ENCODE measurements around the gene GAB2. TPM values are rescaled to one million over a fixed set of nuclear protein-coding genes. Genes with fewer than 3 reads are reported as not detected.

The GAB2 gene
- total and polyA plus RNA-seq, 2 of the 13 experiments (the other 11 are each of a cell fraction or from before 2014, with no cell fraction given), result 4.1 to 8.6 TPM

DNA sequence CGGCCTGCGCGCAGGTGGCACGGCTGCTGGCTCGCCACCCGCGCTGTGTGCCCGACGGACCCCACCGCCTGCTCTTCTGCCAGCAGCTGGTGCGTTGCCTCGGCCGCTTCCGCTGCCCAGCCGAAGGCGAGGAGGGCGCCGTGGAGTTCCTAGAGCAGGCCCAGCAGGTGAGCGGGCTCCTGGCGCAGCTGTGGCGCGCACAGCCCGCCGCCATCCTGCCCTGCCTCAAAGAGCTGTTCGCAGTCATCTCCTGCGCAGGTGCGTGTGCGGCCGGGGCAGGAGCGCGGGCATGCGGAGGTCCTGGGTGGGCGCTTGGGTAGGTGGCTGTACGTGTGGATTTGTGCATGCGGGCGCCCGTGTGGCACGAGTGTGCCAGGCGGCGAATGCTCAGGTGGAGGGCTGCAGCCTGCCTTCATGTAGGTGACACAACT is 220.9 kb downstream of the GAB2 start:
- no peaks in the 10 kb centered on the region for H4K20me1 ChIP-seq (ENCODE audit: insufficient read depth, low read length)
- peaks cover 12 to 32% of the 10 kb centered on the region in 2 experiments; a peak in 4 of 5 replicates for H3K36me3 ChIP-seq (replicated peaks in 1 of 2; ENCODE audit: control insufficient read depth in 1 of 2, insufficient read depth in 2 of 2, low read length in 2 of 2)
- ChIA-PET CTCF (ENCODE audit: low intra/inter-chr PET ratio, low total read pairs) (no interaction called here), POLR2A (no interaction called here)
- H3K79me2 ChIP-seq (ENCODE audit: insufficient read depth, low read length), result no peaks in the 10 kb centered on the region
- TF ChIP-seq HCFC1 (IDR thresholded peaks at IDR 0.05; ENCODE audit: low read depth, low read length) (no peak), BCL6 (CRISPR knock-in tag; IDR thresholded peaks at IDR 0.05) (no peak), ZNF317 (CRISPR knock-in tag; IDR thresholded peaks at IDR 0.05) (no peak), ZMYM2 (CRISPR knock-in tag; IDR thresholded peaks at IDR 0.05) (no peak), HNRNPL (IDR thresholded peaks at IDR 0.05; ENCODE audit: low read depth, low read length) (0 out of 2 replicates have a peak, but pooled peaks have one; percentile 35), FOXC1 (CRISPR knock-in tag; IDR thresholded peaks at IDR 0.05; ENCODE audit: borderline replicate concordance) (no peak), HOXA3 (CRISPR knock-in tag; IDR thresholded peaks at IDR 0.05) (0 out of 2 replicates have a peak, but pooled peaks have one; percentile 5), ZBTB1 (CRISPR knock-in tag; IDR thresholded peaks at IDR 0.05; ENCODE audit: borderline replicate concordance) (no peak), IKZF5 (CRISPR knock-in tag; IDR thresholded peaks at IDR 0.05) (no peak)
- no peaks in the 10 kb centered on the region for H3K9me3 ChIP-seq (ENCODE audit: low read length)
- H2AFZ ChIP-seq (ENCODE audit: low read length), result no peak overlapping the region
- H3K27ac ChIP-seq (ENCODE audit: extremely low read length, insufficient read depth, low read length), result no peak overlapping the region
- in situ Hi-C loops (cut with HindIII; ENCODE audit: extremely low pct_ligation_motif_present, low pct_unique_long_range_greater_than_20kb) (no loop called here), intact Hi-C loops (cut with micrococcal nuclease; ENCODE audit: unreplicated experiment) (no loop called here)
- no peak overlapping the region for H3K4me2 ChIP-seq (ENCODE audit: low read depth, low read length)
- no peaks in the 10 kb centered on the region for H3K27me3 ChIP-seq (ENCODE audit: control insufficient read depth in 1 of 2, insufficient read depth in 2 of 2, low read length in 2 of 2)
- BruUV-seq (replicated peaks), result no TSS peak
- peaks cover 48% of the 10 kb centered on the region for H3K4me1 ChIP-seq (ENCODE audit: insufficient read depth, low read length)
- FAIRE-seq (no peak), DNase-seq (ENCODE audit: low spot score) (no peak), ATAC-seq (no peak)
- no peak overlapping the region for H3K9ac ChIP-seq (ENCODE audit: insufficient read depth, low read depth, low read length)
- WGBS (ENCODE audit: low lambda C conversion rate), result 99% methylated on average over 38 of the region's 40 CpGs
- H3K4me3 ChIP-seq (replicated peaks in 1 of 3; ENCODE audit: insufficient read depth in 1 of 3, low read depth in 2 of 3, low read length in 3 of 3), result no peak overlapping the region
